Vagina (tissue), 2 donors: ENCODE results near the gene TWNK.
A peak's percentile ranks its signal among the peaks of the same experiment; 100 is the strongest.

ENCODE experiments used
- POLR2A ChIP-seq, 2 donors: fragments of 450-650 bp; IDR thresholded peaks; one replicate each; pipeline ENCODE4 v1.6.1; 2017; ENCODE audit warnings: antibody characterized with exemption in 2 of 2, mild to moderate bottlenecking in 2 of 2, moderate library complexity in 2 of 2
- TF ChIP-seq, protein P1 (sequence below), 3 experiments: fragments of 450-650 bp in 2 of 3; fragments of 200-600 bp in 1 of 3; sonication (generic) in 1 of 3; IDR thresholded peaks; one replicate each; pipeline ENCODE4 v1.5.1; 2017 to 2019; ENCODE audit warnings: antibody characterized with exemption in 3 of 3, mild to moderate bottlenecking in 2 of 3, moderate library complexity in 2 of 3

DNA sequence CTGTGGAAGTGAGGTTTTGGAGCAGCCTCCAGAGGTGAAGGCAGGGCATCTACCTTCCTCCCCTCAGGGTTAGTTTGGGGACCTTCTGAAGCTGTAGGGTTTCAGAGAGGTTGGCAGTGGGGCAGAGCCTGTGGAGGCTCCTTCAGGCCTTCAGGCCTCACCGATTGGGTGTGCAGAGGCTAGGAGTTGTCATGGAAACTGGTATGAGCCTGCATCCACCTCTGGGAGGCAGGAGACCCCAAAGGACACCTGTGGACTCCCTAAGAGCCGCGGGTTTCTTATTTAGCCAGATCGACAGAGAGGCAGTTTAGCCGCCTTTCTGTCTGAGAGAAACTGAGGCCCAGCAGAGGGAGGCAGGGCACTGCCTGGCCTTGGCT lies 14.3 kb downstream of the TWNK start:
- TF ChIP-seq, protein P1, sequence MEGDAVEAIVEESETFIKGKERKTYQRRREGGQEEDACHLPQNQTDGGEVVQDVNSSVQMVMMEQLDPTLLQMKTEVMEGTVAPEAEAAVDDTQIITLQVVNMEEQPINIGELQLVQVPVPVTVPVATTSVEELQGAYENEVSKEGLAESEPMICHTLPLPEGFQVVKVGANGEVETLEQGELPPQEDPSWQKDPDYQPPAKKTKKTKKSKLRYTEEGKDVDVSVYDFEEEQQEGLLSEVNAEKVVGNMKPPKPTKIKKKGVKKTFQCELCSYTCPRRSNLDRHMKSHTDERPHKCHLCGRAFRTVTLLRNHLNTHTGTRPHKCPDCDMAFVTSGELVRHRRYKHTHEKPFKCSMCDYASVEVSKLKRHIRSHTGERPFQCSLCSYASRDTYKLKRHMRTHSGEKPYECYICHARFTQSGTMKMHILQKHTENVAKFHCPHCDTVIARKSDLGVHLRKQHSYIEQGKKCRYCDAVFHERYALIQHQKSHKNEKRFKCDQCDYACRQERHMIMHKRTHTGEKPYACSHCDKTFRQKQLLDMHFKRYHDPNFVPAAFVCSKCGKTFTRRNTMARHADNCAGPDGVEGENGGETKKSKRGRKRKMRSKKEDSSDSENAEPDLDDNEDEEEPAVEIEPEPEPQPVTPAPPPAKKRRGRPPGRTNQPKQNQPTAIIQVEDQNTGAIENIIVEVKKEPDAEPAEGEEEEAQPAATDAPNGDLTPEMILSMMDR (IDR thresholded peaks at IDR 0.05), result peak in 1 of 3 experiments; percentile 11
- TF ChIP-seq POLR2A (IDR thresholded peaks at IDR 0.05), result no peak
